Skeletal muscle tissue (tissue), 4 donors: ENCODE data around the gene OLFML1. TPM values are rescaled to one million over a fixed set of nuclear protein-coding genes. Genes with fewer than 3 reads are reported as not detected.

Experiments
- H3K27ac ChIP-seq: one replicate; pipeline ENCODE4 v1.7.0; 2013; ENCODE audit warnings: mild to moderate bottlenecking, low read depth, low read length, inconsistent platforms
- H3K27me3 ChIP-seq, 3 donors: one replicate each; pipeline ENCODE4 v1.7.0; 2013; ENCODE audit warnings: low read length in 3 of 3; ENCODE audit not compliant: control insufficient read depth in 3 of 3, insufficient read depth in 3 of 3
- H3K36me3 ChIP-seq, 3 donors: one replicate each; pipeline ENCODE4 v1.7.0; 2013; ENCODE audit warnings: low read length in 3 of 3; ENCODE audit not compliant: control insufficient read depth in 3 of 3, insufficient read depth in 3 of 3
- H3K4me1 ChIP-seq, 3 donors: one replicate each; pipeline ENCODE4 v1.7.0; 2013; ENCODE audit warnings: low read length in 3 of 3, mild to moderate bottlenecking in 3 of 3; ENCODE audit not compliant: control insufficient read depth in 3 of 3, insufficient read depth in 3 of 3
- H3K4me3 ChIP-seq, 3 donors: one replicate each; pipeline ENCODE4 v1.7.0; 2013; ENCODE audit warnings: low read length in 3 of 3
- H3K9ac ChIP-seq, 3 donors: one replicate each; pipeline ENCODE4 v1.7.0; 2013; ENCODE audit warnings: low read length in 3 of 3, mild to moderate bottlenecking in 3 of 3, moderate library complexity in 2 of 3, low read depth in 1 of 3
- H3K9me3 ChIP-seq, 3 donors: one replicate each; pipeline ENCODE4 v1.7.0; 2013; ENCODE audit warnings: low read length in 3 of 3; ENCODE audit not compliant: control insufficient read depth in 3 of 3
- total RNA-seq: library from RNA; depleted of rRNA; stranded (reverse); fragments of >200 nt; gene quantifications from one replicate; pipeline ENCODE4 v1.2.3, GENCODE V29; 2014
- donor health status: Osteomylitis.

OLFML1 gene
- total RNA-seq, 1 donor from 2014 or later, result 29.2 TPM

GRCh38 chr11:7490054-7490453, 4.7 kb downstream of the OLFML1 start:
- H3K27ac ChIP-seq, result no peak overlapping the region

GRCh38 chr11:7490535-7490934, 5.2 kb downstream of the OLFML1 start:
- Histone ChIP-seq H3K27ac (no peak overlapping the region), H3K9ac (no peak overlapping the region), H3K27me3 (no peaks in the 10 kb centered on the region), H3K4me1 (peaks cover 0 to 5% (median 0%) of the 10 kb centered on the region in 3 donors), H3K4me3 (no peak overlapping the region), H3K36me3 (peaks cover 0 to 2% (median 0%) of the 10 kb centered on the region in 3 donors), H3K9me3 (no peaks in the 10 kb centered on the region)

More at GRCh38 chr11:7490054-7490453, 4.7 kb downstream of the OLFML1 start:
- H3K4me1 ChIP-seq, result peaks cover 0 to 6% (median 0%) of the 10 kb centered on the region in 3 donors
- H3K36me3 ChIP-seq, result peaks cover 0 to 2% (median 0%) of the 10 kb centered on the region in 3 donors
- H3K9ac ChIP-seq, result no peak overlapping the region
- H3K4me3 ChIP-seq, result no peak overlapping the region
- no peaks in the 10 kb centered on the region for H3K27me3 ChIP-seq
- no peaks in the 10 kb centered on the region for H3K9me3 ChIP-seq

- H3K9me3 ChIP-seq, result no peaks in the 10 kb centered on the region
- no peak overlapping the region for H3K27ac ChIP-seq
- peaks cover 0 to 2% (median 0%) of the 10 kb centered on the region in 3 donors for H3K36me3 ChIP-seq
These were observed 6.9 kb downstream of the OLFML1 start for GRCh38 chr11:7492253-7492652.

GRCh38 chr11:7493670-7494069, 8.4 kb downstream of the OLFML1 start:
- Histone ChIP-seq H3K4me1 (peaks cover 0 to 3% (median 0%) of the 10 kb centered on the region in 3 donors), H3K4me3 (no peak overlapping the region), H3K27ac (no peak overlapping the region), H3K27me3 (no peaks in the 10 kb centered on the region), H3K36me3 (no peaks in the 10 kb centered on the region), H3K9ac (no peak overlapping the region), H3K9me3 (no peaks in the 10 kb centered on the region)

More at GRCh38 chr11:7492253-7492652, 6.9 kb downstream of the OLFML1 start:
- Histone ChIP-seq H3K4me1 (peaks cover 0 to 3% (median 0%) of the 10 kb centered on the region in 3 donors), H3K9ac (no peak overlapping the region), H3K4me3 (no peak overlapping the region), H3K27me3 (no peaks in the 10 kb centered on the region)

- Histone ChIP-seq H3K27me3 (no peaks in the 10 kb centered on the region), H3K27ac (no peak overlapping the region), H3K36me3 (no peaks in the 10 kb centered on the region), H3K9ac (no peak overlapping the region), H3K9me3 (no peaks in the 10 kb centered on the region), H3K4me3 (no peak overlapping the region), H3K4me1 (peaks cover 0 to 3% (median 0%) of the 10 kb centered on the region in 3 donors)
These were observed 8.9 kb downstream of the OLFML1 start for GRCh38 chr11:7494086-7494745.

GRCh38 chr11:7495882-7496551, 10.7 kb downstream of the OLFML1 start:
- Histone ChIP-seq H3K4me1 (peaks cover 0 to 3% (median 0%) of the 10 kb centered on the region in 3 donors), H3K27ac (no peak overlapping the region), H3K36me3 (no peaks in the 10 kb centered on the region)

GRCh38 chr11:7498193-7498592, 12.9 kb downstream of the OLFML1 start:
- no peaks in the 10 kb centered on the region for H3K27me3 ChIP-seq
- H3K4me3 ChIP-seq, result no peak overlapping the region
- H3K27ac ChIP-seq, result no peak overlapping the region
- H3K9me3 ChIP-seq, result no peaks in the 10 kb centered on the region
- H3K36me3 ChIP-seq, result no peaks in the 10 kb centered on the region
- peaks cover 0 to under 1% (median 0%) of the 10 kb centered on the region in 3 donors for H3K4me1 ChIP-seq
- H3K9ac ChIP-seq, result no peak overlapping the region

More at GRCh38 chr11:7495882-7496551, 10.7 kb downstream of the OLFML1 start:
- H3K4me3 ChIP-seq, result no peak overlapping the region
- H3K9me3 ChIP-seq, result no peaks in the 10 kb centered on the region
- H3K27me3 ChIP-seq, result no peaks in the 10 kb centered on the region
- peak overlapping the region in 1 of 3 donors; percentile 34 for H3K9ac ChIP-seq

GRCh38 chr11:7499081-7499480, 13.8 kb downstream of the OLFML1 start:
- Histone ChIP-seq H3K9me3 (no peaks in the 10 kb centered on the region), H3K4me1 (no peaks in the 10 kb centered on the region), H3K36me3 (peaks cover 0 to under 1% (median 0%) of the 10 kb centered on the region in 3 donors), H3K27me3 (no peaks in the 10 kb centered on the region), H3K4me3 (no peak overlapping the region), H3K9ac (no peak overlapping the region), H3K27ac (no peak overlapping the region)

GRCh38 chr11:7500251-7500650, 14.9 kb downstream of the OLFML1 start:
- Histone ChIP-seq H3K27me3 (no peaks in the 10 kb centered on the region), H3K4me1 (no peaks in the 10 kb centered on the region), H3K9me3 (no peaks in the 10 kb centered on the region), H3K4me3 (no peak overlapping the region), H3K36me3 (peaks cover 0 to 6% (median 3%) of the 10 kb centered on the region in 3 donors), H3K27ac (no peak overlapping the region), H3K9ac (no peak overlapping the region)

GRCh38 chr11:7501251-7501650, 15.9 kb downstream of the OLFML1 start:
- peaks cover 0 to 6% (median 3%) of the 10 kb centered on the region in 3 donors for H3K36me3 ChIP-seq
- no peak overlapping the region for H3K9ac ChIP-seq
- no peaks in the 10 kb centered on the region for H3K27me3 ChIP-seq
- no peaks in the 10 kb centered on the region for H3K9me3 ChIP-seq
- H3K4me1 ChIP-seq, result no peaks in the 10 kb centered on the region
- H3K4me3 ChIP-seq, result no peak overlapping the region
- no peak overlapping the region for H3K27ac ChIP-seq
